Natural killer cell (primary cell): Measurements from ENCODE around the gene ZDHHC14. TPM values are rescaled to one million over a fixed set of nuclear protein-coding genes. Genes with fewer than 3 reads are reported as not detected.
A peak's percentile ranks its signal among the peaks of the same experiment; 100 is the strongest.

Experiments
- ATAC-seq, 3 donors: fragments of 150-1000 bp in 2 of 3; fragments of 200-7000 bp in 1 of 3; cut with Tn5 transposase; 1 replicate in 1 of 3; 2 replicates in 2 of 3; pipeline ENCODE4 v1.10.0; 2021; ENCODE audit warnings: mild to moderate bottlenecking in 2 of 3, moderate library complexity in 2 of 3
- DNase-seq, 2 donors: peaks; one replicate each; pipeline versions ENCODE4 v3.0.0 to v3.0.0-alpha.2; 2013 to 2021; ENCODE audit warnings: mixed read lengths in 1 of 2
- H3K27ac ChIP-seq: one replicate; pipeline ENCODE4 v1.5.1; 2013; ENCODE audit warnings: mild to moderate bottlenecking, low read length
- H3K27me3 ChIP-seq: one replicate; pipeline ENCODE4 v1.6.1; 2013; ENCODE audit warnings: low read length; ENCODE audit not compliant: control insufficient read depth, insufficient read depth
- H3K36me3 ChIP-seq: one replicate; pipeline ENCODE4 v1.6.1; 2013; ENCODE audit warnings: low read length; ENCODE audit not compliant: control insufficient read depth, insufficient read depth
- H3K4me1 ChIP-seq: one replicate; pipeline ENCODE4 v1.6.1; 2013; ENCODE audit warnings: low read length; ENCODE audit not compliant: control insufficient read depth, insufficient read depth
- H3K4me3 ChIP-seq: one replicate; pipeline ENCODE4 v1.5.1; 2013; ENCODE audit warnings: low read length
- H3K9me3 ChIP-seq: one replicate; pipeline ENCODE4 v1.6.1; 2013; ENCODE audit warnings: low read length; ENCODE audit not compliant: control insufficient read depth, insufficient read depth
- H3K27ac Mint-ChIP-seq, 2 donors: one replicate each; pipeline ENCODE4 v1.8.0; 2022; ENCODE audit warnings: mild to moderate bottlenecking in 2 of 2, mixed read lengths in 2 of 2, moderate library complexity in 1 of 2
- H3K27me3 Mint-ChIP-seq, 2 donors: one replicate each; pipeline ENCODE4 v1.8.0; 2022; ENCODE audit warnings: low read depth in 2 of 2, mixed read lengths in 2 of 2
- H3K36me3 Mint-ChIP-seq: one replicate; pipeline ENCODE4 v1.8.0; 2022; ENCODE audit warnings: mixed read lengths
- H3K4me1 Mint-ChIP-seq, 2 donors: one replicate each; pipeline ENCODE4 v1.8.0; 2022; ENCODE audit warnings: mixed read lengths in 2 of 2
- H3K4me3 Mint-ChIP-seq: one replicate; pipeline ENCODE4 v1.8.0; 2022; ENCODE audit warnings: mild to moderate bottlenecking, moderate library complexity, mixed read lengths
- H3K9me3 Mint-ChIP-seq, 2 donors: one replicate each; pipeline ENCODE4 v1.8.0; 2022; ENCODE audit warnings: mixed read lengths in 2 of 2
- WGBS: methylation state at CpG from one replicate; pipeline ENCODE4 v1.1.7; 2013; ENCODE audit warnings: missing lambda C conversion rate; ENCODE audit not compliant: insufficient coverage; 5-methylcytosine and 5-hydroxymethylcytosine counted together
- intact Hi-C: fragments of 100-400 bp; cut with micrococcal nuclease; formaldehyde crosslinking; loops from one replicate; pipeline ENCODE4 v1.14.2; 2022
- total RNA-seq, 4 donors: library from RNA; stranded (reverse); fragments of 120-200 nt in 1 of 4; gene quantifications; one replicate each; pipeline versions ENCODE4 v1.2.3 to v1.2.4, GENCODE V29; 2013 to 2022
- TF ChIP-seq, protein P1 (sequence below): fragments of 200-600 bp; IDR thresholded peaks from one replicate; pipeline ENCODE4 v1.8.0; 2022; ENCODE audit warnings: antibody characterized with exemption

Gene ZDHHC14
- total RNA-seq, 3 donors from 2014 or later (not counting 1 experiment from before 2014, with no cell fraction given), result 6.7 to 11.3 (median 10.6) TPM

DNA sequence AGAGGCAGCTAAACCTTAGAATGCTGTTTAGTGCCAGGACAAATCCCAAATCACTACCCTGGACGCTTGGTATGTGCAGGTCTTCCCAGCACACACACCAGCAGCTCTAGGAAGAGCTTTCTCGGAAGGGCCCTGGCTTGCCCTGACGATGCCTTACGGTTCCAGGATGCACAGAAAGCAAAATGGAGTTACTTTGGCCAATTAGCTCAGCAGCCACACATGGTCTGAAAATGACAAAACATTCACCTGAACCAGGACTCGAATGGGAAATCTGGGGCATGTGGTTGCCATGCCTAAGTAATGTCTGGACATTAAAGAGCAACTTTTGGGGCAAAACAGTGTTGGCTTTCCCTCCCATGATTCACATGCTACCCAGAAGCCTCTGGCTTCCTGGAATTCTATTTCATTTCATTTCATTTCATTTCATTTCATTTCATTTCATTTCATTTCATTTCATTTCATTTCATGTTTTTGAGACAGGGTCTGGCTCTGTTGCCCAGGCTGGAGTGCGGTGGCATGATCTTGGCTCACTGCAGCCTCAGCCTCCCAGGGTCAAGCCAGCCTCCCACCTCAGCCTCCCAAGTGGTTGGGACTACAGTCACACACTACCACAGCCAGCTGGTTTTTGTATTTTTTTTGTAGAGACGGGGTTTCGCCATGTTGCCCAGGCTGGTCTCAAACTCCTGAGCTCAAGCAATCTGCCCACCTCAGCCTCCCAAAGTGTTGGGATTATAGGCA is 153.3 kb downstream of the ZDHHC14 start:
- Mint-ChIP-seq H3K4me3 (no peak overlapping the region), H3K36me3 (no peaks in the 10 kb centered on the region), H3K9me3 (no peaks in the 10 kb centered on the region), H3K27me3 (no peaks in the 10 kb centered on the region), H3K27ac (peak overlapping the region; percentile 91 to 92), H3K4me1 (peaks cover 54 to 57% of the 10 kb centered on the region in 2 donors)
- DNase-seq (no peak), ATAC-seq (no peak)
- intact Hi-C loops, result no loop called here
- Histone ChIP-seq H3K27ac (peak overlapping the region; percentile 72), H3K9me3 (no peaks in the 10 kb centered on the region), H3K27me3 (no peaks in the 10 kb centered on the region), H3K4me1 (peaks cover 47% of the 10 kb centered on the region), H3K36me3 (no peaks in the 10 kb centered on the region), H3K4me3 (no peak overlapping the region)
- 98% methylated on average over 8 of the region's 8 CpGs for WGBS
- TF ChIP-seq, protein P1, sequence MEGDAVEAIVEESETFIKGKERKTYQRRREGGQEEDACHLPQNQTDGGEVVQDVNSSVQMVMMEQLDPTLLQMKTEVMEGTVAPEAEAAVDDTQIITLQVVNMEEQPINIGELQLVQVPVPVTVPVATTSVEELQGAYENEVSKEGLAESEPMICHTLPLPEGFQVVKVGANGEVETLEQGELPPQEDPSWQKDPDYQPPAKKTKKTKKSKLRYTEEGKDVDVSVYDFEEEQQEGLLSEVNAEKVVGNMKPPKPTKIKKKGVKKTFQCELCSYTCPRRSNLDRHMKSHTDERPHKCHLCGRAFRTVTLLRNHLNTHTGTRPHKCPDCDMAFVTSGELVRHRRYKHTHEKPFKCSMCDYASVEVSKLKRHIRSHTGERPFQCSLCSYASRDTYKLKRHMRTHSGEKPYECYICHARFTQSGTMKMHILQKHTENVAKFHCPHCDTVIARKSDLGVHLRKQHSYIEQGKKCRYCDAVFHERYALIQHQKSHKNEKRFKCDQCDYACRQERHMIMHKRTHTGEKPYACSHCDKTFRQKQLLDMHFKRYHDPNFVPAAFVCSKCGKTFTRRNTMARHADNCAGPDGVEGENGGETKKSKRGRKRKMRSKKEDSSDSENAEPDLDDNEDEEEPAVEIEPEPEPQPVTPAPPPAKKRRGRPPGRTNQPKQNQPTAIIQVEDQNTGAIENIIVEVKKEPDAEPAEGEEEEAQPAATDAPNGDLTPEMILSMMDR, result no peak

DNA sequence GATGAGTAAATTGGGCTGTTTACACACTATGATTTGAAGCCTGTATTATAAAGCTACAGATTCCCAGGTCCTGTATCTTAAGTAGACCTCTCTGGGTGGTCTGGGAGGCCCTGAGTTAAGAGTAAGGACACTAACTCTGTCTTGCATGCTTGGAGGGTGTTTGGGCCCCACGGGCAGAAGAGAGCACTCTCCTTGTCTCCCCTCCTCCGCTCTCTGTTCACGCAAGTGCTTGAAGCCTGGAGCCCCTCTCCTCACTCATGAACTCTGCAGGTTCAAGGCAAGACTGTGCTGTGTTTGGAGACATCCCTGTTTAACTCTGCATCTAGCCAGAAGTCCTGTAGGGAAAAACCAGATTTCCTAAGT is 154.0 kb downstream of the ZDHHC14 start:
- Mint-ChIP-seq H3K27ac (peak overlapping the region; percentile 91 to 92), H3K9me3 (no peaks in the 10 kb centered on the region), H3K4me1 (peaks cover 60 to 64% of the 10 kb centered on the region in 2 donors), H3K36me3 (no peaks in the 10 kb centered on the region), H3K4me3 (peak overlapping the region; percentile 75), H3K27me3 (no peaks in the 10 kb centered on the region)
- intact Hi-C loops, result loop anchor here (5.0 kb wide), 2 partner anchors 153 to 388 kb away; partner anchors contain the start of gene ZDHHC14
- Histone ChIP-seq H3K27me3 (no peaks in the 10 kb centered on the region), H3K27ac (peak overlapping the region; percentile 72), H3K4me1 (peaks cover 53% of the 10 kb centered on the region), H3K36me3 (no peaks in the 10 kb centered on the region), H3K9me3 (no peaks in the 10 kb centered on the region), H3K4me3 (no peak overlapping the region)
- WGBS, result 90% methylated on average over 3 of the region's 3 CpGs
- TF ChIP-seq, protein P1, result no peak
- DNase-seq, result no peak
- ATAC-seq, result no peak

DNA sequence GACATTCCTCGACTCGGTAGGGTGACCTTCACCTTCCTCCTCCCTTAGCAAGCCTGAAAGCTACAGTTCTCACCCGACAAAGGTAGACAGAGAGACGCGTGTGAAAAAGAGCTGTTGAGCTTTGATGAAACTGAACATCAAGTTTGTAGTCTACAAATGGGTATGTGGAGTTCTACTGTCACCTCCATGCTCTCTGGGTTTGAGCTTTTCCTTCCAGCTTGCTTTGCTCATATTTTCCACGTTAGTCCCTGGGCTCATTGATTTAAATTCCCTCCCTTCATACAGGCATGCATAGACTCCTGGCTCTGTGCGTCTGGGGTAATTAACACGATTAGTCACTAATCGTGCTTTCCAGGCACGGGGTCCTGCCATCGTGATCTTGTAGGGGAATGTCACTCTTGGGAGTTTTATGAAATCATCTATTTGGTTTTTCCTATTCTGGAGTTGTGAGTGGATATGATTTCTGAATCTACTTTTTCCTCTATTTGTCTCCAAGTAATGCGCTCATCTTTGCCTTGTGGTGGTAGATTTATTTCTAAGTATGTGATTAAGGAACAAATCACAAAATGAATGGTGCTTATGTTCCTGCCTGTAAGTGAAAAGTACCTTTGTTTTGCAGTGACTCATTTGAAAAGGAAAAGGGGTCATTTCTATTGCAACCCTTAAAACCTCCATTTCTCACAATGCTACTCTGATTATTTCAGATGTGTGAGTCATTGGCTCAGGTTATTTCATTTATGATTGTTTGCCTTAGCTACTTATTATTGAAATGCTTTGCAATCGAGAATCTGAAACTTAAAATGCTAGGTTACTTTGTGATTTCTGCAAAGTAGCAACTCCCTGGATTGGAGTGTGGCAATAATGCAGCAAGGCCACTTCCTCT is 154.6 kb downstream of the ZDHHC14 start:
- Mint-ChIP-seq H3K27me3 (no peaks in the 10 kb centered on the region), H3K36me3 (no peaks in the 10 kb centered on the region), H3K9me3 (no peaks in the 10 kb centered on the region), H3K27ac (peak overlapping the region; percentile 91 to 92), H3K4me1 (peaks cover 64 to 65% of the 10 kb centered on the region in 2 donors), H3K4me3 (peak overlapping the region; percentile 75)
- Histone ChIP-seq H3K36me3 (no peaks in the 10 kb centered on the region), H3K27ac (peak overlapping the region; percentile 72), H3K9me3 (no peaks in the 10 kb centered on the region), H3K27me3 (no peaks in the 10 kb centered on the region), H3K4me1 (peaks cover 58% of the 10 kb centered on the region), H3K4me3 (no peak overlapping the region)
- WGBS, result 59% methylated on average over 13 of the region's 13 CpGs
- DNase-seq (peak in 1 of 2 donors; percentile 60), ATAC-seq (peak in 1 of 3 donors; percentile 74)
- TF ChIP-seq, protein P1, result no peak
- intact Hi-C loops, result loop anchor here (1.0 to 5.0 kb wide), 4 partner anchors 15 to 388 kb away; partner anchors contain the start of gene ZDHHC14
